GM20000 (cell line): ENCODE results near the gene EDN2.

ENCODE experiments used
- DNase-seq: peaks from one replicate; pipeline ENCODE4 v3.0.0; 2012; ENCODE audit warnings: low spot score
- TF ChIP-seq, protein P1 (sequence below): IDR thresholded peaks from 2 replicates; pipeline ENCODE4 v1.5.1; 2012; ENCODE audit warnings: mild to moderate bottlenecking, control low read depth; ENCODE audit errors: extremely low read depth, missing control alignments

EDN2 gene

DNA sequence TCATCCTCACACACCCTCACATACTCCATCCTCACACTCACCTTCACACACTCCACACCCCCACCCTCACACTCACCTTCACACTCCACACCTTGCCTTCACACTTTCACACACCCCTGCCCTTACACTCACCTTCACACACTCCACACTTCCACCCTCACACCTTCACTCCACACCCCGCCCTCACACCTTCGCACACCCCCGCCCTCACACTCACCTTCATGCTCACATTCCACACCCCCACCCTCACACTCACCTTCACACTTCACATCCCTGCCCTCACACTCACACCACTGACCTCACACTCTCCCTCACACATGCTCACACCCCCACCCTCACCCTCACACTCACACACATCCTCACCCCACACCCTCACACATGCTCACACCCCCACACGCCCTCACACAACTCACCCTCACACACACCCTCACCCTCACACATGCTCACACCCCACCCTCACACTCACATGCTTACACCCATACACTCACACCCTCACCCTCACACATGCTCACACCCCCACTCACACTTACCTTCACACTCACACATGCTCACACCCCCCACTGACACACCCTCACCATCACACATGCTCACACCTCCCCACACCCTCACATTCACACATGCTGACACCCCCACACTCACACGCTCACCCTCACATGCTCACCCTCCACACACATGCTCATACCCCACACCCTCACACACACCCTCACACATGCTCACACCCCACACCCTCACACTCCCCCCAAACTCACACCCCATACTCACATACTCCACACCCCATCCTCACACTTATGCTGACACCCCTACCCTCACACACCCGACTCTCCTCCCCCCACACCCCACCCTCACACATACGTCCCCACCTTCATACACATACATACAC lies 44.5 kb upstream of the EDN2 start:
- DNase-seq: no peak

DNA sequence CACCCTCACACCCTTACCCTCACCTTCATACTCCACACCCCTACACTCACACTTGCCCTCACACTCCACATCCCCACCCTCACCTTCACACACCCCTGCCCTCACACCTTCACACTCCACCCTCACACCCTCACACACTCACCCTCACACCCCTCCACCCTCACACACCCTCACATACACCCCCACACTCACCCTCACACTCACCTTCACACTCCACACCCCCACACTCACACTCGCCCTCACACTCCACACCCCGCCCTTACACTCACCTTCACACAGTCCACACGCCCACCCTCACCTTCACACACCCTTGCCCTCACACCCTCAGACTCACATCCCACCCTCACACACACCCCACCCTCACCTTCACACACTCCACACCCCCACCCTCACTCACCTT lies 43.6 kb upstream of the EDN2 start:
- no peak for DNase-seq
- TF ChIP-seq, protein P1, sequence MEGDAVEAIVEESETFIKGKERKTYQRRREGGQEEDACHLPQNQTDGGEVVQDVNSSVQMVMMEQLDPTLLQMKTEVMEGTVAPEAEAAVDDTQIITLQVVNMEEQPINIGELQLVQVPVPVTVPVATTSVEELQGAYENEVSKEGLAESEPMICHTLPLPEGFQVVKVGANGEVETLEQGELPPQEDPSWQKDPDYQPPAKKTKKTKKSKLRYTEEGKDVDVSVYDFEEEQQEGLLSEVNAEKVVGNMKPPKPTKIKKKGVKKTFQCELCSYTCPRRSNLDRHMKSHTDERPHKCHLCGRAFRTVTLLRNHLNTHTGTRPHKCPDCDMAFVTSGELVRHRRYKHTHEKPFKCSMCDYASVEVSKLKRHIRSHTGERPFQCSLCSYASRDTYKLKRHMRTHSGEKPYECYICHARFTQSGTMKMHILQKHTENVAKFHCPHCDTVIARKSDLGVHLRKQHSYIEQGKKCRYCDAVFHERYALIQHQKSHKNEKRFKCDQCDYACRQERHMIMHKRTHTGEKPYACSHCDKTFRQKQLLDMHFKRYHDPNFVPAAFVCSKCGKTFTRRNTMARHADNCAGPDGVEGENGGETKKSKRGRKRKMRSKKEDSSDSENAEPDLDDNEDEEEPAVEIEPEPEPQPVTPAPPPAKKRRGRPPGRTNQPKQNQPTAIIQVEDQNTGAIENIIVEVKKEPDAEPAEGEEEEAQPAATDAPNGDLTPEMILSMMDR: no peak

More for the DNA sequence above, 44.5 kb upstream of the EDN2 start:
- TF ChIP-seq, protein P1: no peak

DNA sequence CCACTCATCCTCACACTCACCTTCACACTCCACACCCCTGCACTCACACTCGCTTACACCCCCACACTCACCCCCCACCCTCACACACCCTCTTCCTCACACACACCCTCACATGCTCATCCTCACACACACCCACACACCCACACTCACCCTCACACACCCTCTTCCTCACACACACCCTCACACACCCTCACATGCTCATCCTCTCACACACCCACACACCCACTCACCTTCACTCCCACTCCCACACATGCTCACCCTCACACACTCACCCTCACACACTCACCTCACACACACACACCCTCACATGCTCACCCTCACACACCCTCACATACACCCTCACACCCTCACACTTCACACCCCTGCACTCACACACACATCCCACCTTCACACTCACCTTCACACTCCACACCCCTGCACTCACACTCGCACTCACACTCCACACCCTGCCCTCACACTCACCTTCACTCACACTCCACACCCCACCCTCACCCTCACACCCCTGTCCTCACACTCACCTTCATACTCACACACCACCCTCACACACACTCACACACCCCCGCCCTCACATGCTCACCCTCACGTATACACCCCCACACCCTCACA lies 42.6 kb upstream of the EDN2 start:
- TF ChIP-seq, protein P1: no peak
- no peak for DNase-seq

DNA sequence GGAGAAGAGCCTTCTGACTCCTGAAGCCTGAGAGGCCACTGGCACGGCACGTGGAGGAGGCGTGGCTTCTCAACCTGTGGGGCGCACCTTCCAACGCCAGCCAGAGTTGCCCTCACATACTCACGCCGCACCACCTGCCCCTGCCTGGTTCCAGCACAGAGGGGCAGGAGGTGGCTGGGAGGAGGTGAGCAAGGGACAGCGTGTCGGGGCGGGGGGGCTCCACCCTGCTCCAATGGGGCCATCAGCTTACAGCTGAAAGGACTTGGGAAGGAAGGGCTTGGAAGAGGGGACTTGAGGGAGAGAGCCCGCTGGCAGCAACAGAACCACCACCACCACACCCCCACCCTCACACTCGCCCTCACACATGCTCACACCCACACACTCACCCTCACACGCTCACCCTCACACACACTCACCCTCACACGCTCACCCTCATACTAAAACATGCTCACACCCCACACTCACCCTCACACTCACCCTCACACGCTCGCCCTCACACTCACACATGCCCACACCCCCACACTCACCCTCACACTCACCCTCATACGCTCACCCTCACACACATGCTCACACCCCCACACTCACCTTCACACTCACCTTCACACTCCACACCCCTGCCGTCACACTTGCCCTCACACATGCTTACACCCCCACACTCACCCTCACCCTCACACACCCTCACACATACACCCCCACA lies 41.6 kb upstream of the EDN2 start:
- TF ChIP-seq, protein P1: no peak
- DNase-seq: no peak

DNA sequence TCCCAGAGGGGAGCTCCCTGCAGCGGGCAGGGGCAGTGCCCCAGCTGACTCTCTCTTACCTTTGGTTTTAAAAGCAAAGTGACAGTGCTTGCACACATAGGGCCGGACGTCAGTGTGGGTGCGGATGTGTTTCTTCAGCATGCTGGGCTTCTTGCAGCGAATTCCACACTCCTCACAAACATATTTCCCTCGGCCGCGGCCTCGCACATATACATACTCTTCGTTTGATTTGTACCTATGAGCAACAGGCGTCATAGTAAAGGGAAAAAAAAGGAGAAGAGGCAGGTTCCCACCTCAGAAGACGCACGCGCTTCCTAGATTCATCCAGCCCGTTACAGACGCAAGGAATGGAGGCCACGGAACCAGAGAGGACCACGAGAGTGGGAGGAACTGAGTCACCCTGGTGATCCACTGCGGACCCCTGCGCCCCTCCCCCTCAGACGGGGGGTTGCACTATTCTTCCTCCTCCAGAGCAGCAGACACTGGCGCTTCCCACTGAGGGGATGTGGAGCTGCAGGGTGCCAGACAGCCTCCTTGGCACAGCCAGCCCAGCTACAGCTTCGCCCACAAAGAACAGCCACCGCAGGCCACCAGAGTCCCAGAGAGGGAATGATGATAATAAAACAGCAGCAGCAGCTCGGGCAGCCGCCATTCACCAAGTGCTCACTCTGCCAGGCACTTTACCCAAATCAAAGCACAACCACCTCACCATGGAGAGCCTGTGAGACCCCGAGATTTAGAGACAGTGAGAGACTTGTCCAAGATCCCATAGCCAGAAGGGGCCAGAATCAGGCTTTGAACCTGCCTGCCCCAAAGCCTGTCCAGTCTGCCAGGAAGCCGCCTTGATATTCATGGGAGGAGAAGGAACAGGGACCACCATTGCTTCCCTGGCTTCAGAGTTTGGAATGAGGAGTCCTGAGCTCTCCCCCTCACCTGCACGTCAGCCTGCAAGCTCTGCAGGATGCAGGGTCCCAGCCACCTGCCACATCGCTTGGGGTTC lies 40.5 kb upstream of the EDN2 start:
- TF ChIP-seq, protein P1: no peak
- no peak for DNase-seq

DNA sequence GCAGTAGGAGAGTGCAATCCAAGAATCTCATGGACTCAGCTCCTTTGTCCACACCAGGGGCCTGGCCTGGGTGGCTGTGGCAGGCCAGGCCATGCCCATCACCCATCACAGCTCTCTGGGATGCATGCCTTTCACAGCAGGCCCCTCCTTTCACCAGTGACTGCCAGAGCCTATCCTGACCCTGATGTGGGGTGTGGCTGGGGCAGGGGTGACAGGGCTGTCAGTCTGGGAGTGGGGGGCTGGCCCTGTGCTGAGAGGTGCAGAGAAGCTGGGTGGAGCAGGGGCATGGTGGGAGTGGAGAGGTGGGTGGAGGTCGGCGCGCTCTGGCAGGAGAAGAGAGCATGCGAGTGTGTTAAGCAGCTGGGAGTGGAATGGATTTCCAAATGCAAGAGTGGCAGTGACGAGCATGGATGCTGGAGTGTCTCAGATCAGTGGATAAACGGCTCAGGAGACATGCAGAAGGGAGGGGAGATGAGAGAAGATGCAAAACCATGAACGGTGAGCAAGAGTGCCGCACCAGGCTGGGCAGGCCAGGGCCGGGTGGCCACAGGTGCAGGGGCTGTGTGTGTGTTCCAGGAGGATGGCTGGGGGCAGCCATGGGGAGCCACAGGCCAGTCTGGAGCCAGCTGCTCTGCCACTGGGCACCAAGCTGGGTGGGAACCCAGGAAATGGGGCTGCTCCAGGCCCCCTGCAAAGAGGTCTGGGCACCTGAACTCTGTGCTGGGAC lies 39.6 kb upstream of the EDN2 start:
- no peak for DNase-seq
- TF ChIP-seq, protein P1: no peak
